Activated B cell treated with CpG ODN at 0.5 μM for 24 hours (primary cell): Measurements from ENCODE around the gene RASSF8. TPM values are rescaled to one million over a fixed set of nuclear protein-coding genes. Genes with fewer than 3 reads are reported as not detected.
A peak's percentile ranks its signal among the peaks of the same experiment; 100 is the strongest.

Source experiments
- ATAC-seq: fragments of 200-7000 bp; cut with Tn5 transposase; one replicate; pipeline ENCODE4 v1.10.0; 2021; ENCODE audit warnings: low read depth, mild to moderate bottlenecking, moderate library complexity
- CTCF ChIA-PET: fragments of 350-600 bp; sonication (Branson Sonifier 250); formaldehyde crosslinking; loops from one replicate; lab custom pipeline; 2021; ENCODE audit warnings: antibody characterized with exemption; lab: Charles Lee
- POLR2A ChIA-PET: fragments of 350-600 bp; sonication (Branson Sonifier 250); formaldehyde crosslinking; loops from one replicate; lab custom pipeline; 2021; ENCODE audit warnings: antibody characterized with exemption; lab: Charles Lee
- DNase-seq: peaks from one replicate; pipeline ENCODE4 v3.0.0; 2022
- H3K27ac Mint-ChIP-seq: one replicate; pipeline ENCODE4 v1.8.0; 2020; ENCODE audit warnings: mixed read lengths
- H3K27me3 Mint-ChIP-seq: one replicate; pipeline ENCODE4 v1.8.0; 2021; ENCODE audit warnings: mixed read lengths
- H3K36me3 Mint-ChIP-seq: one replicate; pipeline ENCODE4 v1.8.0; 2021; ENCODE audit warnings: low read depth, mixed read lengths
- H3K4me1 Mint-ChIP-seq: one replicate; pipeline ENCODE4 v1.8.0; 2021; ENCODE audit warnings: mixed read lengths
- H3K4me3 Mint-ChIP-seq: one replicate; pipeline ENCODE4 v1.8.0; 2020; ENCODE audit warnings: mild to moderate bottlenecking, mixed read lengths
- H3K9me3 Mint-ChIP-seq: one replicate; pipeline ENCODE4 v1.8.0; 2020; ENCODE audit warnings: mixed read lengths
- intact Hi-C: fragments of 100-400 bp; cut with micrococcal nuclease; formaldehyde crosslinking; loops from one replicate; pipeline ENCODE4 v1.15.1; 2024
- total RNA-seq: library from RNA; stranded (reverse); gene quantifications from 2 replicates; pipeline ENCODE4 v1.2.3, GENCODE V29; 2022
- TF ChIP-seq, protein P1 (sequence below): fragments of 200-600 bp; IDR thresholded peaks from one replicate; pipeline ENCODE4 v1.8.0; 2022; ENCODE audit warnings: antibody characterized with exemption, mild to moderate bottlenecking

RASSF8 gene, protein sequence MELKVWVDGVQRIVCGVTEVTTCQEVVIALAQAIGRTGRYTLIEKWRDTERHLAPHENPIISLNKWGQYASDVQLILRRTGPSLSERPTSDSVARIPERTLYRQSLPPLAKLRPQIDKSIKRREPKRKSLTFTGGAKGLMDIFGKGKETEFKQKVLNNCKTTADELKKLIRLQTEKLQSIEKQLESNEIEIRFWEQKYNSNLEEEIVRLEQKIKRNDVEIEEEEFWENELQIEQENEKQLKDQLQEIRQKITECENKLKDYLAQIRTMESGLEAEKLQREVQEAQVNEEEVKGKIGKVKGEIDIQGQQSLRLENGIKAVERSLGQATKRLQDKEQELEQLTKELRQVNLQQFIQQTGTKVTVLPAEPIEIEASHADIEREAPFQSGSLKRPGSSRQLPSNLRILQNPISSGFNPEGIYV
- total RNA-seq, result 0.58 and 0.59 TPM in 2 replicates

DNA sequence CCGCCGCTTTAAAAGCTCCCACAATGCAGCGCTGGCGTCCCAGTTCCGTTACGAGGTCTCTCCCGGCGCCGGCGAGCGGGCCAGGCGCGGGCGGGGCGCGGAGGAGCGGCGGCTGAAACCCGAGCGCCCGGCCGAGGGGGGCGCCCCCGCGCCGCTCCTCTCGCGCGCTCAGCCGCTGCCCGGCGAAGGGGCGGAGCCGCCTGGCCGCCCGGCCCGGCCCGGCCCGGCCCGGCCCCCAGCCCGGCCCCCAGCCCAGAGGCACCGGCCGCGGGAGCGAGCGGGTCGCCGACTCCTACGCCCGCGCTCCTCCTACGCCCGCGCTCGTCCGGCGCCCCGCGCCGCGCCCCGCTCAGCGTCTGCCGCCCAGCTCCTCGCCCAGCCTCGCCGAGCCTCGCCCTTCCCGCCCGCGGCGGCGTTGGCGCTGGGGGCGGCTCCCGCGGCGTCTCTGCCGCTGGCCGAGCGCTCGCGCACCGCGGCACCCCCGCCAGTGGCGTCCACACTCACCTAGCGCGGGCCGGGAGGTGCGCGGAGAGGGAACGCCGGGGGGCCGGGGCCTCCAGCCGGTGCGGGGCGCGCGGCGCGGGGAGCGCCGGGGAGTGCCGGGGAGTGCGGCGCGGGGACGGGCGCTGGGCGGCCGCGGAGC lies at the start of gene RASSF8:
RASSF8 (plus strand) TSS at position 255 of the 643 bp plus-strand sequence. CDS start 96,662 bp downstream, outside the sequence.
- Mint-ChIP-seq H3K27ac (no peak within 1 kb of the TSS), H3K36me3 (no peaks in the 10 kb centered on the region), H3K4me1 (peaks cover 15% of the 10 kb centered on the region), H3K9me3 (no peaks in the 10 kb centered on the region), H3K4me3 (peak within 1 kb of the TSS; percentile 84), H3K27me3 (peaks cover 33% of the 10 kb centered on the region)
- DNase-seq (peak; percentile 48), ATAC-seq (peak; percentile 85)
- POLR2A ChIA-PET, result no interaction called here
- CTCF ChIA-PET, result no interaction called here
- TF ChIP-seq, protein P1, sequence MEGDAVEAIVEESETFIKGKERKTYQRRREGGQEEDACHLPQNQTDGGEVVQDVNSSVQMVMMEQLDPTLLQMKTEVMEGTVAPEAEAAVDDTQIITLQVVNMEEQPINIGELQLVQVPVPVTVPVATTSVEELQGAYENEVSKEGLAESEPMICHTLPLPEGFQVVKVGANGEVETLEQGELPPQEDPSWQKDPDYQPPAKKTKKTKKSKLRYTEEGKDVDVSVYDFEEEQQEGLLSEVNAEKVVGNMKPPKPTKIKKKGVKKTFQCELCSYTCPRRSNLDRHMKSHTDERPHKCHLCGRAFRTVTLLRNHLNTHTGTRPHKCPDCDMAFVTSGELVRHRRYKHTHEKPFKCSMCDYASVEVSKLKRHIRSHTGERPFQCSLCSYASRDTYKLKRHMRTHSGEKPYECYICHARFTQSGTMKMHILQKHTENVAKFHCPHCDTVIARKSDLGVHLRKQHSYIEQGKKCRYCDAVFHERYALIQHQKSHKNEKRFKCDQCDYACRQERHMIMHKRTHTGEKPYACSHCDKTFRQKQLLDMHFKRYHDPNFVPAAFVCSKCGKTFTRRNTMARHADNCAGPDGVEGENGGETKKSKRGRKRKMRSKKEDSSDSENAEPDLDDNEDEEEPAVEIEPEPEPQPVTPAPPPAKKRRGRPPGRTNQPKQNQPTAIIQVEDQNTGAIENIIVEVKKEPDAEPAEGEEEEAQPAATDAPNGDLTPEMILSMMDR, result no peak
- intact Hi-C loops, result no loop called here

DNA sequence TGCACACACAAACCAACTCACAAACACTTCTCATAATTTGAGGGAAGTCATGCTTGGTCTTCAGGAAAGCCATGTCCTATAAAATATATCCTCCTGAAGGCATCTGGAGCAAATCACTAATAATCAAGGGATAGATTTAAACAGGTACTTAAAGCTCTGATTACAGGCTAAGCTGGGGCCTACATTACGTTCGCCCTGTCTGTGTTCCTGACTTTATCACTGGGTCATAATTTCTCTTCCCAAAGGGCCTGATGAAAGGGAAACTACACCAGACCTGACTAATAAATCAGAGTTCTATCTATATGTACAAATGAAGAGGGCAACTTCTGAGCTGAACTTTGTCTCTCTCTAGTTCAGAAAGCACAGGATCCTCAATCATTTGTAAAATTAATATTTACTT lies 43.9 kb upstream of the RASSF8 start:
- H3K27ac Mint-ChIP-seq, result no peak overlapping the region
- no peaks in the 10 kb centered on the region for H3K36me3 Mint-ChIP-seq
- DNase-seq (no peak), ATAC-seq (no peak)
- no peaks in the 10 kb centered on the region for H3K4me1 Mint-ChIP-seq
- TF ChIP-seq, protein P1, result no peak
- intact Hi-C loops, result no loop called here
- no peak overlapping the region for H3K4me3 Mint-ChIP-seq
- CTCF ChIA-PET, result no interaction called here
- H3K9me3 Mint-ChIP-seq, result no peaks in the 10 kb centered on the region
- POLR2A ChIA-PET, result no interaction called here
- peaks cover 24% of the 10 kb centered on the region for H3K27me3 Mint-ChIP-seq

DNA sequence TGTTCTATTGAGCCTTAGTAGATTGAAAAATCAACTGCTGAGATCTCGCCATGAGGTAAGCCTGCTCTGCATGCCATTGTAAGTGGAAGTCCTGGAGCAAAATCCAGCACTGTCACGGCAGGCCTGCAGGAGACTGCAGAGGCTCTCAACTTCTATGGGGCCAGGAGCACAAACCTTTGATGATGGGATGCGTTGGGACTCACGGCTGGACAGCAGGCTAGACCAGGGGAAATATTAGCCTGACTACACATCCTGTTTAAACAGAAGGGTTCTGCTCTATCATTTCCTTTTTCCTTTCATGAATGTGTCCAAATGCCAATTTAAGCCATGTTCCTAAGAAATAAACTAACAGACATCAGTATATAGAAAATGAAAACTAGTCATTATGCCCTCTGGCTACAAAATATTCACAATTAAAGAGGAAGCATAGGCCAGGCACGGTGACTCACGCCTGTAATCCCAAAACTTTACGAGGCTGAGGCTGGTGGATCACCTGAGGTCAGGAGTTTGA lies 33.9 kb upstream of the RASSF8 start:
- Mint-ChIP-seq H3K36me3 (no peaks in the 10 kb centered on the region), H3K4me1 (no peaks in the 10 kb centered on the region), H3K4me3 (no peak overlapping the region), H3K27me3 (peaks cover 9% of the 10 kb centered on the region), H3K9me3 (no peaks in the 10 kb centered on the region), H3K27ac (no peak overlapping the region)
- POLR2A ChIA-PET, result no interaction called here
- intact Hi-C loops, result no loop called here
- TF ChIP-seq, protein P1, result no peak
- ATAC-seq (no peak), DNase-seq (no peak)
- CTCF ChIA-PET, result no interaction called here

DNA sequence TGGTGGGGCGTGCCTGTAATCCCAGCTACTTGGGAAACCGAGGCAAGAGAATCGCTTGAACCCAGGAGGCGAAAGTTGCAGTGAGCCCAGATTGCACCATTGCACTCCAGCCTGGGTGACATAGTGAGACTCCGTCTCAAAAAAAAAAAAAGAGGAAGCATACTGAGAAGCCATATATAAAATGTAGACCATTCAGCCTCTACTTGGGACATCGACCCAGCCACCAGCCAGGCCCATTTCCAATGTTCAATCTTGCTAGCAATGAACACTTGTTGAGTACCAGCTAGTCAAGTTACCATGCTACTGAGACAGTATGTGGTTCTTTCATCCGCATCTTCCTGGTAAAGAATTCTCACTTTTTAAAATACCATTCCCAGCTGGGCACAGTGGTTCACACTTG lies 33.4 kb upstream of the RASSF8 start:
- CTCF ChIA-PET, result no interaction called here
- no peaks in the 10 kb centered on the region for H3K36me3 Mint-ChIP-seq
- no peaks in the 10 kb centered on the region for H3K9me3 Mint-ChIP-seq
- no peak for DNase-seq
- ATAC-seq, result no peak
- no peak overlapping the region for H3K27ac Mint-ChIP-seq
- no peak overlapping the region for H3K4me3 Mint-ChIP-seq
- intact Hi-C loops, result no loop called here
- no peaks in the 10 kb centered on the region for H3K4me1 Mint-ChIP-seq
- POLR2A ChIA-PET, result no interaction called here
- TF ChIP-seq, protein P1, result no peak
- peaks cover 9% of the 10 kb centered on the region for H3K27me3 Mint-ChIP-seq

DNA sequence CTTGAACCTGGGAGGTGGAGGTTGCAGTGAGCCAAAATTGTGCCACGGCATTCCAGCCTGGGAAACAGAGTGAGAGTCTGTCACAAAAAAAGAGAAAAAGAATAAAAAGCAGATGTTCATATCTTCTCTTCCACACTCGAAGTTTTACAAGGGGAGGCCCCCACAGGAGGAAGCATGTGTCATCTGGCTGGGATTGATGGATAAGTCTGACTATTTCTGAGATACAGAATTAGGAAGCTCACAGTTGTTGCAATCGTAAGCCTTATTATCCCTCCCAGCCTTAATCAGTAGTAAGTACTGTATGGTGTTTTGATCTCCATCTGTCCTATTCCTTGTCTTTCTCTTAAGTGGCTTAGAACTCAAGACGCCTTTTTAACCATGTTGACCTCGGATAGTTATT lies 31.9 kb upstream of the RASSF8 start:
- intact Hi-C loops, result no loop called here
- Mint-ChIP-seq H3K27me3 (peaks cover 9% of the 10 kb centered on the region), H3K36me3 (no peaks in the 10 kb centered on the region), H3K4me1 (no peaks in the 10 kb centered on the region), H3K4me3 (no peak overlapping the region), H3K9me3 (no peaks in the 10 kb centered on the region), H3K27ac (no peak overlapping the region)
- ChIA-PET CTCF (no interaction called here), POLR2A (no interaction called here)
- no peak for DNase-seq
- TF ChIP-seq, protein P1, result no peak
- no peak for ATAC-seq
